Esophagus mucosa (tissue), 1 donor: ENCODE measurements around the gene TSPYL4. TPM values are rescaled to one million over a fixed set of nuclear protein-coding genes. Genes with fewer than 3 reads are reported as not detected.
"Not testable (repeated sequence)": the region's sequence is repeated elsewhere in the genome, so short reads cannot be mapped to it uniquely, and the experiment has no call there.

Source experiments
- ATAC-seq: fragments of 200-7000 bp; cut with Tn5 transposase; one replicate; pipeline ENCODE4 v1.9.1; 2020
- total RNA-seq: library from RNA; stranded (reverse); gene quantifications from one replicate; pipeline ENCODE4 v1.2.4, GENCODE V29; 2023
- donor health status: DM: yes; HTN: yes; CAD: no.

Gene TSPYL4
- 6.7 TPM for total RNA-seq

DNA sequence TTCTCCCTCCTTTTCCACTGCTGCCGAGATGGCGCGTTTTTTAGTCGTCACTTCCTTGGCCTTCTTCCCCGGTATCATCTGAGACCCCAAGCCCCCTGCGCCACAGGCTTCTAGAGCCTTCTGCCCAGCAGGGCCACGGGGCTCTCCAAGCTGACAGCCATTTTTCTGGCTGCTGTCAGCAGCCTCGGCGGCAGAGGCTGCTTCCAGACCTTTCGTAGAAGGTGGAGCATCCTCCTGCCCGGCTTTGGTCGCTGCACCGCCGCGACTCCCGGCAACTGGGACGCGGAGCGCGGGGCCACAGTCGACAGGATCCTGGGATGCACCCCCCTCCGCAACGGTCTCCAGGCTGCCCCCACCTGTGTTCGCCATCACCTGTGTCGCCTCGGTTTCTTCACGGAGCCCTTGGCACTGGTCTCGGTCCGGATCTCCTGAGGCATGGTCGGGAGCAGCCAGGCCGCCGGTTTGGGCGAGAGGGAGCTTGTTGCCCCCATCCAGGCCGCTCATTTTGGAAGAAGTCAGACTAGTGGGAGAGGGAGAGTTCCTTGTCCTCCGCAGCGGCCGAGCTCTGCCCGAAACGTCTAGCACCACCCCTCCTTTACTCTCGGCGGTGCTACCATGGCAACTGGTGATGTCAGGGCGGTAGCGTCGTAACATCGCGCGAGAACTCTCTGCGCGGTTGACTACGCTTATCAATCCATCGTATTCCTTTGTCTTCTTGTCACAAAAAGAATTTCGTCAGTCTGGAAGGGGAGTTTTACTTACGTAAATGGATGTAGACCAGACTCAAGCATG lies at the start of gene TSPYL4:
TSS of gene TSPYL4 (minus strand) at position 571 of the 792 bp plus-strand sequence. CDS start at position 504, 67 bp downstream.
- ATAC-seq: peak; percentile 99

DNA sequence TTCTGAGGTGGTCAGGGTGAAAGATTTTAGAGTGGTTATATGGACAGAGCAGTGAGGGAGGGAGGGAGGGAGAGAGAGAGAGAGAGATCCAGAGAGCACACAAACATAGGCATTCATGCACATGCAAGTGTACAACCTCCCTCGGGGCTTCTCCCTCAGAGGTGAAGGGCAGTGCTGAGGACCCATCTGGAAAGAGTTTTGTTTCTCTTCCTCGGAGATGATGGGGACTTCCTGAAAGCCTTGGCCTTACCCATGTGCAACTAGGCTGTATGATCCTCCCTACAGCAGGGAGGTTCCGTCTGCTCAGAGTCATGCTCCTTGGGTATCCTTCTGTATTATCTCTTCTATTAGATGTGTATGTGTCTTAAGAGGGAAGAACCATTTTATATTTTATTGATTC lies 47.2 kb upstream of the TSPYL4 start:
- no peak for ATAC-seq

DNA sequence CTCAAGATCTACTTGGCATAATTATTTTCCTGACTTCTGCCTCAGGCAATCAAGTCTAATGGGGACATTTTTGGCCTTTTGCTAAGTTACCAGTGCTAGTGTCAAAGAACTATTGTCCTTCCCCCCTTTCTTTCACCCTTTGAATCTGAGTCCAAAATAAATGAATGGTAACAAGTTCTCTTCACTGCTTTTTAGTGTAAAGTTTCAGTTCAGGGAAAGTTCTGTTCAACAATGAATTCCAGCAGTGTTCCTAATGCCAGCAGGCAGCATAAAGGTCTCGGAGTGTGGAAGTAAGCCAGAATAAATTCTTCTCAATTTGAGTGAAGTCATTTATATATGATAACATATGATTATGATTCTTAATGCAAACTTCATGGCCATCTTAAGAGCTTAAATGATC lies 46.7 kb upstream of the TSPYL4 start:
- ATAC-seq: no peak

DNA sequence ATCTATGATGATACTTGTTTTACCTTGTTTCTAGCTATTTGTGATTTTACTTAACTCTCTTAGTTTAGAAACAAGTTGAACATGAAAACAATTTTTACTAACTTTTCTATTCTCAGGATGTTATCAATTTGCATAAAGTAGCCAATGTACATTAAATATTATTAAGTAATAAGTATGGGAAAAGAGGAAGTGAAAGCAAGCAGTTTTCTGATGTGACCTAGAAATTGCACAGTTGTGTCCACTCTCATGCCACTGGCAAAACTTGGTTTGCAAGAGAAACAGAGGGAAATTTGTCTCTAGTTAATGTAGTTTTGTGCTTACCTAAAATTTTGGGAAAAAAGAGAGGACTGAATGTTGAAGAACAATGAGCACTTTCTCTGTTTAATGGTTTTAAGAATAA lies 45.1 kb upstream of the TSPYL4 start:
- ATAC-seq: no peak

DNA sequence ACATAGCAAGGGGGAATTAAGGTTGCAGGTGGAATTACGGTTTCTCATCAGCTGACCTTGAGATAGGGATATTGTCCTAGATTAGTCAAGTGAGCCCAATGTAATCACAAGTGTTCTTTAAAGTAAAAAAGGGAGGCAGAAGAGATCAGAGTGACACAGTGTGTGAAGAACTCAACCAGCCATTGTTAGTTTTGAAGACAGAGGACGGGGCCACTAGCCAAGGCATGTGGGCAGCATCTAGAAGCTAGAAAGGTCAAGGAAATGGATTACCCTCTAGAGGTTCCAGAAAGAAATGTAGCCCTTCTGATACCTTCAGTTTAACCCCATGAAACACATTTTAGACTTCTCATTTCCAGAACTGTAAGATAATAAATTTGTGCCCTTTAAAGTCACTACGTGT lies 44.4 kb upstream of the TSPYL4 start:
- no peak for ATAC-seq

DNA sequence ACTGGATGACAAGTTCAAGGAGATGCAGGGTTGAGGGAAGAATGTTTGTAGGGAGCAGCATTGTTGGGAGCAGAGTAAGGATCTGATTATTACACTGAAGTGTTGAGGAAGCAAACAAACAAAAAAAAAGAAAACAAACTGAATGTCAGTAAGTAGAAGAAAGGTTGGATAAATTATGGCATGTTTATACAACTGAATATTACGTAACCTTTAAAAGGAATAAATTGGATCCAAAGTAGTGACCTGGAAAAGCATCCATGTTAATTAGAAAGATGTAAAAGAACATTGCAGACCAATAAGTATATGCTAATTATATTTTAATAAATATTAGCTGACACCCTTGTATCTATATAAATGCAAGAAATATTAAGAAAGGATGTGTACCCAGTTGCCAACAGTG lies 38.7 kb upstream of the TSPYL4 start:
- ATAC-seq: no peak

DNA sequence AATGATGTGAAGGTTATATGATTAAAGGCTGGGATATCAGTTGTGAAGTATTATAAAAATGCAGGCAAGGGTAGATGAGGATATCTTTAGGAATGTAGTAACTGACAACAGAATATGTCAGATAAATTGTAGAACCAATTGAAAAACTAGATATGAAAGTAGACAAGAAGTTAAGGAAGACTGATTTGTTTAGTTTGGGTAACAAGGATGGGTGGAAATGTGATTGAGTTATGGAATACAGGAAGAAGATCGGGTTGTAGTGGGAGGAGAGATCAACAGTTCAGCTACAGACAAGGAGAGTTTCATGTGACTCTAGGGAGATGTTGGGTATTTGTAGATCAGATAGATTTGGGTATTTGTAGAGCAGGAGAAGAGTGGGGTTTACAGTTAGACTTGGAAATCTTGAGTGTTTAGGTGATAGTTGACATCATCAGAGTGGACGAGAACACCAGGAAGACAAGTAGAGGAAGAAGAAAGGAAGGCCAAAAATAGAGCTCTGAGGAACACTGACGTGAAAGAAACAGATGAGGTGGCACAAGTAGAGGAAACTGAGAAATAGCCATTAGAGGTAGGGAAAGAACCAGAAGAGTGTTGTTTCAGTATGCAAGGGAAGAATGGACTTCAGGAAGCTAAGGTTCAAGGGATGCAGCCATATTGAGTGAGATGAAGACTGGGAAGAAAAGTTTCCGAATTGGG lies 38.0 kb upstream of the TSPYL4 start:
- no peak for ATAC-seq

DNA sequence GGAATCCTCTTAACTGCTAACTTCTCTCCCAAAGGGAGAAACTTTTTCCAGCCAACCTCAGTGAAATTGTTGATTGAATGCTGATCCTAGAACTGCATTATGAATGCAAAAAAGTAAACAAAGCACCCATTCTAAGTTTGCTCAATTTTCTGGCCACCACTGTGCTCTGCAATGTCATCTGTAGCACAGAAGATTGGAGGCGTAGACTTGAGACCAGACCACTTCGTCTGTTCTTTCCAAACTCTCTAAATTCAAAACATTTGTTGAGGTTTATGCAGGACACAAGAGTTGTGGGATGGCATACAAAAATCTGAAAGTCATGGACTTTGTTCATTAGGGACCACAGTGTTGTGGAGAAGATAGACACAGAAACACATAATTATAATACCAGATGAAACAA lies 36.9 kb upstream of the TSPYL4 start:
- ATAC-seq: no peak

DNA sequence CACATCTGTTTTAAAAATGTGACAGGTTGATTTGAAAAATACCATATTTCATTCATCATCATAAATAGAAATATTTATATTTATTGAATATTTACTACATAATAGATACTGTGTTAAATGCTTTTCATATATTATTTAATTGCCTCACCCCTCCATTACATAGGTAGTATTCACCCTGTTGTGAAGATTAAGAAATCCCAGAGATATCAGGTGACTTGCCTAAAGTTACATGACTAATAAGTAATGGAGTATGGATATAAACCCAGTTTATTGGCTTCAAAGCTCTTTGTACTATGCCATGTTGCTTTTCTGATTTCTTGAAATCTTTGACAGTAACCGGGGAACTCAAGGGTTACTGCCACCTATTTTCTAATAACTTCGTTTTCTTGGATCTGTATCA lies 36.0 kb upstream of the TSPYL4 start:
- ATAC-seq: no peak

DNA sequence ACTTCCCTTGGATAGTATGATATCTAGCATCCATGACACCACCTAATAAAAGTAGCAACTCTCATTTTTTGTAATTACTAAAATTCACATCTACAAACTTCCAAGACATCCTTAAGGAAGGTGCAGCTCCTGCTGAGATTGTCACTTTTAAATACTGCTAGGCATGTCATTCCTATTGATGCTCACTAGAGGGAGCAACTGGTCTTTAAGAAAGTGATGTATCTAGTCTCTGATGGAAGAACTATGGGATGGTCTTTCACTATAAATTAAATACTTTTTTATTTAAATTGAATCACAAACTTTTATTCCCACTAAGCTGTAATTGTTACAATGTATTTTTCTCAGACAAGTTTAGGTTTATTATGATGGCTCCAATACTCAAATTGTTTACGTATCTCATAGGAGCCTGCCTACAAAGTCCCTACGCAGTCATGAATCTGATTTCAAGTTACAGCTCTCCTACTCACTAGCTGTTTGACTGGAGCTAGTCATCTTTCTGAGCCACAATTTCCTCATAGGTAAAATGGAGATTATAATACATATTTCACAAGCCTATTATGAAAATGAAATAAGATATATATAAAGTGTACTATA lies 33.9 kb upstream of the TSPYL4 start:
- peak; percentile 74 for ATAC-seq

DNA sequence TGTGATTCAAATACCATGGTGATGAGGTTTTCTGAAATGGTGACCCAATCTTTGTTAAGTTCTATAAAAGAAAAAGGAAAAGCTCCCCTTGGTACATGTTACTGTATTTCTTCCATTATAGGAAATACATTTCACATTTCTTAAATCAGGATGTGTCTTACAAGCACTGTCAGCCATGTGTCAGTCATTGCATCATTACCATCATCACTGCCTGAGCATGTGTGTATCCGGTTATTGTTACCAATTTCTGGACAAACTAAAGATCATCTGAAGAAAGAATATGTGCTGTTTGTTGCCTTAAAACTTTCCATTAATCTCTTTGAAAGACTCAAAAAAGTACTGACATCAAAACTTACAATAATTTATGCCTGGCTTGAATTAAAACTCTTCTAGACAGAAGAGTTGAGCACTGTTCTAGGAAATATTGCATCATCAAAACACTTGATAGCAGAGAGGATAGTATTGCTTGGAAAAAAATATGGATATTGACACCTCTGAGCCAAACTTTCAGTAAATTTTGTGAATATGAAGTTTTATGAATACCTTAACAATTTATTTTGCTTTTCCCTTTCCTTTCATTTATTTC lies 33.0 kb upstream of the TSPYL4 start:
- ATAC-seq: no peak

DNA sequence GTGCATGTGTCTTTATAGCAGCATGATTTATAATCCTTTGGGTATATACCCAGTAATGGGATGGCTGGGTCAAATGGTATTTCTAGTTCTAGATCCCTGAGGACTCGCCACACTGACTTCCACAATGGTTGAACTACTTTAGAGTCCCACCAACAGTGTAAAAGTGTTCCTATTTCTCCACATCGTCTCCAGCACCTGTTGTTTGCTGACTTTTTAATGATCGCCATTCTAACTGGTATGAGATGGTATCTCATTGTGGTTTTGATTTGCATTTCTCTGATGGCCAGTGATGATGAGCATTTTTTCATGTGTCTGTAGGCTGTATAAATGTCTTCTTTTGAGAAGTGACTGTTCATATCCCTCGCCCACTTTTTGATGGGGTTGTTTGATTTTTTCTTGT lies 31.1 kb upstream of the TSPYL4 start:
- not testable (repeated sequence) for ATAC-seq

DNA sequence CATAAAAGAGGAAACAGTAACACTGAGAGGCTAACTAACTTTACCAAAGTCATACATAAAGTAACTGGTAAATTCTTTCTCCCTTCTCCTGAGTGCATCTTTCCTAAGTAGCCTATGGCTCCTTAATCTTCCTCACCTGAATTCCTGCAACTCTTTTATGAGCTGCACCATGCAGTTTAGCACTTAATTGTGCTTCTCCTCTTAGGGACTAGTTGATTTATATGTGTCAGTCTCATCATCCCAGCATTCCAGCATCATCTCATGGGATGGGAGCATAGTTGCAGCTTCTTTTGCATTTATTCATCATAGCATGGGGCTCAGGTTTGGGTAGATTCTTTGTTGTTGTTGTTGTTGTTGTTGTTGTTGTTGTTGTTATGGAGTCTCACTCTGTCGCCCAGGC lies 29.3 kb upstream of the TSPYL4 start:
- no peak for ATAC-seq

DNA sequence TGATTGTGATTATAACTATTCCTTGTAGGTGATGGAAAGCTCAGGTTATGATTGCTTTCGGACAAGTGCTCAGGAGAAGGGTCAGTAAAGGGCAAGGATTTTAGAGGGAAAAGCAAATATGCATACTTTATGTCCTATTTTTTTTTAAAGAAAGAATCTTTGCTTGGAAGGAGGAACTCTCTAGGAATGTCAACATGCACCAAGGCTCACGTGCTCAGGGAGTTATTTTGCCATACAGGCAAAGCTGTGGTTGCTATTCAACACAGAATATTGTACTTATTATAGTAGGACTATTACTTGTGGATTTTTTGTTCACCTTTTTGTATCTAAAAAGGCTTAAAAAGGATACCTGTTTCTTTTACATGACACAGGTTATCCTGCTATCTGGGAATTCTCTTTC lies 28.8 kb upstream of the TSPYL4 start:
- ATAC-seq: no peak

DNA sequence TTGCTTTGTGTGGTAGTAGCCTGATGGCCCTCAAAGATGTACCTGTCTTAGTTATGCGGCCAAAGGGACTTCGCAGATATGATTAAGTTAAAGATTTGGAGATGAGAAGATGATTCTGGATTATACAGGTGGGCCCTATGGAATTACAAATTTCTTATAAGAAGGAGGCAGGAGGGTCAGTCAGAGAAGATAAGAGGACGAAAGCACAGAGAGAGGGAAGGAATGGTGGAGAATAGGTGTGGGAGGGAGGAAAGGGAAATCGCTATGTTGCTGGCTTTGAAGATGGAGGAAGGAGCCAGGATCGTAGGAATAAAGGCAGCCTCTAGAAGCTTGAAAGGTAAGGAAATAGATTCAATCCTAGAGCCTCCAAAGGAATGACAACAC lies 27.1 kb upstream of the TSPYL4 start:
- no peak for ATAC-seq

DNA sequence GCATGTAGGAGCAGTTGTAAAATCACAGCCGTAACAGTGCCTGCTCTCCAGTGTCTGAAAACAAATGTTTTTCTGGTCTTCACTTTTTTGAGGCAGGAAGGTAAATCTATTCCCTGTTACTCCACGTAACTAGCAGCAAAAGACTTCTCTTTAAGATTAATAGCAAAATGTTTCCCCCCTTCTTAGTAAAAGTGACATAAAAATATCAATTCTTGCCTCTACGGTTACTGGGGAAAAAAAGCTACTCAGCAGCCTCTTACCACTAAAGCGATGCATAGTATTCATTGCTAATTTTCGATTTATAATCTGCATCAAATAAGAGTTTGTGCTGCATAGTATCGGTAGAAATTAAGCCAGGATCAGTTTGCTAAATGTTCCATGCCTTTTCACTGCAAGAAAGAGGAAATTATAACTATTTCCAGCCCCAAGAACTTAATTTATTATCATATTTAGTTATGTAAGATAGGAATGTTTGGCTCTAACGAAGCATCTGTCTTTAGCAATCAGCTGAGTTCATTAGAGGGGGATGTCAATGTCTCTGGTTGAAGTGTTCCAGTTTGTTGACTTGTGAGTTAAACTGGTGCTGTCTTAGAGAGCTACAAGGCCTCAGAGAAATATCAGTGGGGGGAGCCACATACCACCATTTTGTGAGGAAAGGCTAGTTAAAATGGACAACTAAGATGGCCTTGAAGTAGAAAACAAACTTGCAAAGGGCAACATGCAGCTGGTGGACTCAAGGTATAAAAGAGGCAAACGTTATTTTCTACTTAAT lies 26.5 kb upstream of the TSPYL4 start:
- no peak for ATAC-seq

DNA sequence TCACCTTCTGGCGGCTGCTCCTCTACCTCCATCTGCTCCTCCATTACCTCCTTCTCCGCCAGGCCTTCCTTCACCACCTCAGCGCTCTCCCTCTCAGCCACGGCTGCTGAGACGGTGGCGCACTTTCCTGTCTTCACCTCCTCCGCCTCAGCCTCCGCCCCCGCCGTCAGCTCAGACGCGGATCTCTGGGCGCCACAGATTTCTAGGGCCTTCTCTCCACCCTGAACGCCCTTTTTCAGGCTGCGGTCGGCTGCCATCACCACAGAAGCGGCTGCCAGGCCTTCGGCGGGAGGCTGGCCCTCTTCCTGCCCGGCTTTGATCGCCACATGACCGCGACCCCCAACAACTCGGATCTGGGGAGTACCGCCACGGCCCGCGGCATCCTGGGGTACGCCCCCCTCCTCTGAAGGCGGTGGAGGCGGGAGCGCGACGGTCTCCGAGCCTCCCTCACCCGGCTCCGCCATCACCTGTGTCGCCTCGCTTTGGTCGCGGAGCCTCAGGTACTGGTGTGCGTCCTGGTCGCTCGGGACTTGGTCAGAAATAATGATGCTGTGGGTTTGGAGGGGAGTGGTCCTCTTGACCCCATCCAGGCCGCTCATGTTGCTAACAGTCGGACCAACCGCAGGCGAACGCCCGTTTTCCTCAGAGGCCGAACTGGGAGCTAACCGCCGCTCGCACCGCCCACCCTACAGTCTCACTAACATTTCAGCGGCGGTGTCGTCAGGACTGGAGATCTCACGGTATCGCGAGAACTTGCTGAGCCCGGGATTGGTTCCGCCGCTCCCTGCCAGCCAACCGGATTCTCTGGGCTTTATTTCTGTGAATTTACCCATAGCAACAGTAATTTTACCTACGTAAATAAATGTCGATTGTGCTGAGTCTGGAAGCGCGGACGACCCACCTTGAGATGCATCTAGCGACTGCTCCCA lies 25.6 kb upstream of the TSPYL4 start, which contains the start of gene TSPYL1:
TSS of gene TSPYL1 (minus strand) at position 699 of the 929 bp plus-strand sequence. CDS start at position 599, 100 bp downstream.
- ATAC-seq: peak; percentile 98

DNA sequence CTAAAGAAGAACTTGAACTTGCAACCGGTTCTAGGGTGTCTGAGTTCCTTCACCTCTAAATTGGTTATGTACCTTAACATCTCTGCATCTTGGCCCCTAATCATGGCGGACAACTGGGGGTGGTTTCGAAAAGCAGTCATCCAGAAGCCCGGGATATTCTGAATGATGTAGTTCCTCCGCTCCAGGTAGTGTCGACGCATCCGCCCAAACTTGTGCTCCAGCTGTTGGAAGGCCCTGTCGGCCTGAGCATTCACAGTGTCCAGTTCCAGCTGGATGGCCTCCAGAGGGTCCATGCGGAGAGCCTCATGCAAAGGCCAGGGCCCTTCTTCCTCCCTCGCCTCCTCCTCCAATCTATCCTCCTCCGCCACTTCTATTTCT lies 25.0 kb upstream of the TSPYL4 start:
- peak; percentile 23 for ATAC-seq

DNA sequence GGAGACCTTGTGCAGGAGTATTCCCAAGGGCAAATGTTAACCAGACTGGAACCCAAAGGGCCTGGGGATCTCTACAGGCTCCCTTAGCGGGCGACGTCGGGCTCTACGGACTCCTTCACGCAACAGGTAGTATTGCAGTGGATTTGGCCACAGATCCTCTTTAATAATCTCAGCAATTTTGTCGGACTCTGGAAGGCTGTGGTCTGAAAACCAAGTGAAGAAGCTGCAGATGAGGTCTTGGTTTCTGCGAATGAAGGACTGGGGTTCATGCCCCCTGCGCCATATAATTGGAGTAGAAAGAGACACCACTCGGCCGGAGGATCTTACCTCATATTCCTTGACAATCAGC lies 24.6 kb upstream of the TSPYL4 start:
- ATAC-seq: no peak

DNA sequence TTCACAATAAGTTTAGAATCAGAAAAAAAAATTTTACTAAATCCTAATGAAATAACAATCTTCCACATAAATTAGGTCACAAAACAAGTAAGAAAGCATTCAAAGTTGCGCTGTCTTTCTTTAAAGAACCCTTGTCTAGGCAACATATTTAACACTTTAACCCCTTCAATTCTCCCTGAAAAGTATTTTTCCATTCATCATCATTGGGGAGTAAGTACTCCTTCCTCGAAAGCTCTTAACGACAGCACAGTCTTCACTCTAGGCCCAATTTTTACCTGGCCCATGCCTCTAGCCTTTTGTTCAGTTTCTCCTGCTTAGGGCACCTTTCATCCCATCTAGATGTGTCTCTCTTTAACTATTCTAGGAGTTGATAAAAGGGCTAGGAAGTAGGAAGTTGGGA lies 23.2 kb upstream of the TSPYL4 start:
- ATAC-seq: no peak

DNA sequence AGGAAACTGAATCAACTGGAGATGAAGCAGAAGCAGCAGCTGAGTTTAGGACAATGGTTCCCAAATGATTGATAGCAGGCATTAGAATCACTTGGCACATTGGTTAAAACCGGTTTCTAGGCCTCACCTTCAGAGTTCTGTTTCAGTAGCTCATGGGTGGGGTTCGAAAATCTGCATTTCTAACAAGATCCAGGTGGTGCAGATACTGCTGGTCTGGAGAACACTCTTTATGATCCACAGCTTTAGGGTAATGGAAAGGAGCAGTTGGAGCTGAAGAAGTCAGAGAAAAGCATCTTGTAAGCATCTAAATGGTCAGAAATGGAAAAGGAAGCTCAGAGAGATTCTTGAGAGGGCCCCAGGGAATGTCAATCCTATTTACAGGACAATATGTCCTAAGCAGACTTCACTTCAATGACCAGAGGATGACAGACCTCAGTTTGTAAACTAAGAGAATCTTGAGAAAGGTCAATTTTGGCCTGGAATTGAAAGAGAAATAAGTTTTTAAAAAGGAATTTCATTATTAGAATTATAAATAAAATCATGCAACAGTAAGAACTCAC lies 17.4 kb upstream of the TSPYL4 start:
- no peak for ATAC-seq
